Astrocyte of the cerebellum (primary cell): Measurements from ENCODE around the gene VSX1.
A peak's percentile ranks its signal among the peaks of the same experiment; 100 is the strongest.

Source experiments
- DNase-seq: peaks from one replicate; pipeline ENCODE4 v3.0.0-alpha.2; 2011; ENCODE audit warnings: low read depth
- H3K4me3 ChIP-seq: 2 replicates; pipeline ENCODE4 v1.5.1; 2011; ENCODE audit warnings: mild to moderate bottlenecking, low read depth, low read length, moderate library complexity
- CTCF ChIP-seq: IDR thresholded peaks from 2 replicates; pipeline ENCODE4 v1.5.1; 2012; ENCODE audit warnings: low read length, low read depth, moderate library complexity, mild to moderate bottlenecking; ENCODE audit errors: missing control alignments
- in situ Hi-C: cut with HindIII; loops from 2 replicates; pipeline ENCODE4 v1.10.0; 2017; ENCODE audit warnings: low sequenced_read_pairs

Gene VSX1

GRCh38 chr20:25089096-25089495 lies 7.2 kb upstream of the VSX1 start:
- no peak for TF ChIP-seq CTCF
- no peak overlapping the region for H3K4me3 ChIP-seq
- in situ Hi-C loops = loop anchor here (5.0 kb wide), 1 partner anchor 73 kb away; no protein-coding TSS in a partner anchor
- DNase-seq = no peak

- TF ChIP-seq CTCF = no peak
- H3K4me3 ChIP-seq = no peak overlapping the region
- in situ Hi-C loops = loop anchor here (5.0 kb wide), 1 partner anchor 74 kb away; no protein-coding TSS in a partner anchor
- no peak for DNase-seq
These were observed 6.3 kb upstream of the VSX1 start for GRCh38 chr20:25088267-25088666.

- DNase-seq = peak; percentile 13
- no peak overlapping the region for H3K4me3 ChIP-seq
- no peak for TF ChIP-seq CTCF
- in situ Hi-C loops = loop anchor here (5.0 kb wide), 1 partner anchor 75 kb away; no protein-coding TSS in a partner anchor
These were observed 5.4 kb upstream of the VSX1 start for GRCh38 chr20:25087186-25087929.

GRCh38 chr20:25085756-25086495 lies 4.0 kb upstream of the VSX1 start:
- H3K4me3 ChIP-seq = no peak overlapping the region
- in situ Hi-C loops = loop anchor here (5.0 kb wide), 1 partner anchor 76 kb away; no protein-coding TSS in a partner anchor
- no peak for DNase-seq
- no peak for TF ChIP-seq CTCF

GRCh38 chr20:25084626-25085187 lies 2.8 kb upstream of the VSX1 start:
- no peak overlapping the region for H3K4me3 ChIP-seq
- in situ Hi-C loops = loop anchor here (5.0 kb wide), 1 partner anchor 78 kb away; no protein-coding TSS in a partner anchor
- TF ChIP-seq CTCF = no peak
- no peak for DNase-seq

GRCh38 chr20:25083773-25084625 lies 2.1 kb upstream of the VSX1 start:
- in situ Hi-C loops = no loop called here
- H3K4me3 ChIP-seq = no peak overlapping the region
- TF ChIP-seq CTCF = peak; percentile 38
- DNase-seq = no peak
